ENCODE data around the gene RND3. TPM values are rescaled to one million over a fixed set of nuclear protein-coding genes. Genes with fewer than 3 reads are reported as not detected.
A peak's percentile ranks its signal among the peaks of the same experiment; 100 is the strongest.

The RND3 gene
- total and polyA plus RNA-seq, 10 of the 15 experiments (the other 5 are each of a cell fraction or from before 2014, with no cell fraction given): 0.38 to 18.3 (median 0.93) TPM

GRCh38 chr2:150486539-150487484 lies 655 bp downstream of the RND3 start:
- H3K4me3 ChIP-seq: no peak overlapping the region
- no peak for FAIRE-seq
- H3K27ac ChIP-seq (ENCODE audit: control insufficient read depth, insufficient read depth): no peak overlapping the region
- peaks cover 0 to 12% of the 10 kb centered on the region in 2 experiments for H3K27me3 ChIP-seq (replicated peaks in 1 of 2; ENCODE audit: control insufficient read depth in 2 of 2, insufficient read depth in 2 of 2, low read length in 1 of 2)
- intact Hi-C loops (cut with micrococcal nuclease; ENCODE audit: unreplicated experiment) (loop anchor here (1.0 to 10.0 kb wide), 5 partner anchors 124 to 890 kb away; no protein-coding TSS in a partner anchor), in situ Hi-C loops (cut with MboI) (no loop called here)
- RAD21 ChIA-PET (ENCODE audit: unreplicated experiment): interaction anchor here (0.7 to 9.9 kb wide), 11 partner anchors 15 to 379 kb away, joined by 3 to 143 read pairs (median 3); no protein-coding TSS in a partner anchor
- POLR2A ChIA-PET: interaction anchor here (0.5 to 3.6 kb wide), 5 partner anchors 13 to 360 kb away, joined by 3 to 45 read pairs (median 4); no protein-coding TSS in a partner anchor
- H4K20me1 ChIP-seq (ENCODE audit: control insufficient read depth, insufficient read depth): no peaks in the 10 kb centered on the region
- no peaks in the 10 kb centered on the region for H3K4me1 ChIP-seq (ENCODE audit: control insufficient read depth, insufficient read depth, low read length)
- DNase-seq (ENCODE audit: low read depth, low spot score): no peak
- no peaks in the 10 kb centered on the region for H3K79me2 ChIP-seq (ENCODE audit: control insufficient read depth, insufficient read depth, low read length)
- SMC1A ChIA-PET (ENCODE audit: uncharacterized antibody, unreplicated experiment): interaction anchor here (0.6 to 3.6 kb wide), 5 partner anchors 10 to 109 kb away, joined by 3 to 23 read pairs (median 6); no protein-coding TSS in a partner anchor
- CTCF ChIA-PET: interaction anchor here (0.6 to 2.2 kb wide), 4 partner anchors 11 to 329 kb away, joined by 3 to 14 read pairs (median 4); no protein-coding TSS in a partner anchor
- H2AFZ ChIP-seq (ENCODE audit: control insufficient read depth, low read depth, low read length): no peak overlapping the region
- peak; percentile 7 for ATAC-seq
- no peak overlapping the region for H3K9ac ChIP-seq (ENCODE audit: control insufficient read depth, insufficient read depth, low read length)
- BruUV-seq (replicated peaks): TSS peak; percentile 77
- WGBS (ENCODE audit: insufficient coverage, insufficient replicate concordance, low lambda C conversion rate, missing lambda C conversion rate): 17% methylated on average over 30 of the region's 45 CpGs
- no peaks in the 10 kb centered on the region for H3K36me3 ChIP-seq (ENCODE audit: control insufficient read depth in 2 of 2, insufficient read depth in 2 of 2, low read length in 1 of 2)
- peak overlapping the region; percentile 34; the same call in 1 of the 2 replicates for H3K4me2 ChIP-seq (ENCODE audit: control insufficient read depth, insufficient read depth)
- H3K9me3 ChIP-seq (replicated peaks; ENCODE audit: control insufficient read depth, insufficient read depth, low read length): no peaks in the 10 kb centered on the region
- TF ChIP-seq, protein P1, sequence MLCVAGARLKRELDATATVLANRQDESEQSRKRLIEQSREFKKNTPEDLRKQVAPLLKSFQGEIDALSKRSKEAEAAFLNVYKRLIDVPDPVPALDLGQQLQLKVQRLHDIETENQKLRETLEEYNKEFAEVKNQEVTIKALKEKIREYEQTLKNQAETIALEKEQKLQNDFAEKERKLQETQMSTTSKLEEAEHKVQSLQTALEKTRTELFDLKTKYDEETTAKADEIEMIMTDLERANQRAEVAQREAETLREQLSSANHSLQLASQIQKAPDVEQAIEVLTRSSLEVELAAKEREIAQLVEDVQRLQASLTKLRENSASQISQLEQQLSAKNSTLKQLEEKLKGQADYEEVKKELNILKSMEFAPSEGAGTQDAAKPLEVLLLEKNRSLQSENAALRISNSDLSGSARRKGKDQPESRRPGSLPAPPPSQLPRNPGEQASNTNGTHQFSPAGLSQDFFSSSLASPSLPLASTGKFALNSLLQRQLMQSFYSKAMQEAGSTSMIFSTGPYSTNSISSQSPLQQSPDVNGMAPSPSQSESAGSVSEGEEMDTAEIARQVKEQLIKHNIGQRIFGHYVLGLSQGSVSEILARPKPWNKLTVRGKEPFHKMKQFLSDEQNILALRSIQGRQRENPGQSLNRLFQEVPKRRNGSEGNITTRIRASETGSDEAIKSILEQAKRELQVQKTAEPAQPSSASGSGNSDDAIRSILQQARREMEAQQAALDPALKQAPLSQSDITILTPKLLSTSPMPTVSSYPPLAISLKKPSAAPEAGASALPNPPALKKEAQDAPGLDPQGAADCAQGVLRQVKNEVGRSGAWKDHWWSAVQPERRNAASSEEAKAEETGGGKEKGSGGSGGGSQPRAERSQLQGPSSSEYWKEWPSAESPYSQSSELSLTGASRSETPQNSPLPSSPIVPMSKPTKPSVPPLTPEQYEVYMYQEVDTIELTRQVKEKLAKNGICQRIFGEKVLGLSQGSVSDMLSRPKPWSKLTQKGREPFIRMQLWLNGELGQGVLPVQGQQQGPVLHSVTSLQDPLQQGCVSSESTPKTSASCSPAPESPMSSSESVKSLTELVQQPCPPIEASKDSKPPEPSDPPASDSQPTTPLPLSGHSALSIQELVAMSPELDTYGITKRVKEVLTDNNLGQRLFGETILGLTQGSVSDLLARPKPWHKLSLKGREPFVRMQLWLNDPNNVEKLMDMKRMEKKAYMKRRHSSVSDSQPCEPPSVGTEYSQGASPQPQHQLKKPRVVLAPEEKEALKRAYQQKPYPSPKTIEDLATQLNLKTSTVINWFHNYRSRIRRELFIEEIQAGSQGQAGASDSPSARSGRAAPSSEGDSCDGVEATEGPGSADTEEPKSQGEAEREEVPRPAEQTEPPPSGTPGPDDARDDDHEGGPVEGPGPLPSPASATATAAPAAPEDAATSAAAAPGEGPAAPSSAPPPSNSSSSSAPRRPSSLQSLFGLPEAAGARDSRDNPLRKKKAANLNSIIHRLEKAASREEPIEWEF (IDR thresholded peaks at IDR 0.05; ENCODE audit: insufficient replicate concordance, low read depth, low read length): no peak
- TF ChIP-seq SUZ12 (IDR thresholded peaks at IDR 0.05; ENCODE audit: unreplicated experiment) (no peak), SMAD1 (IDR thresholded peaks at IDR 0.05; ENCODE audit: low read depth, partially characterized antibody) (peak; percentile 17), CHD2 (IDR thresholded peaks at IDR 0.05; ENCODE audit: borderline replicate concordance, low read depth, low read length) (no peak), ESRRA (IDR thresholded peaks at IDR 0.05; ENCODE audit: low read length) (no peak), IKZF2 (IDR thresholded peaks at IDR 0.05) (peak; percentile 8 to 22; a peak in 2 of 4 replicates), EGR1 (IDR thresholded peaks at IDR 0.05; ENCODE audit: borderline replicate concordance in 1 of 2, low read depth in 2 of 2, low read length in 2 of 2) (no peak), CBX3 (IDR thresholded peaks at IDR 0.05; ENCODE audit: borderline replicate concordance, low read depth) (no peak), E4F1 (IDR thresholded peaks at IDR 0.05; ENCODE audit: borderline replicate concordance, partially characterized antibody) (no peak), ZNF207 (IDR thresholded peaks at IDR 0.05; ENCODE audit: borderline replicate concordance) (no peak)
- TF ChIP-seq, protein P2, sequence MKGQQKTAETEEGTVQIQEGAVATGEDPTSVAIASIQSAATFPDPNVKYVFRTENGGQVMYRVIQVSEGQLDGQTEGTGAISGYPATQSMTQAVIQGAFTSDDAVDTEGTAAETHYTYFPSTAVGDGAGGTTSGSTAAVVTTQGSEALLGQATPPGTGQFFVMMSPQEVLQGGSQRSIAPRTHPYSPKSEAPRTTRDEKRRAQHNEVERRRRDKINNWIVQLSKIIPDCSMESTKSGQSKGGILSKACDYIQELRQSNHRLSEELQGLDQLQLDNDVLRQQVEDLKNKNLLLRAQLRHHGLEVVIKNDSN (IDR thresholded peaks at IDR 0.05; ENCODE audit: borderline replicate concordance, extremely low read length, insufficient read depth, low read depth, low read length): no peak
